ENCODE results near the gene APEX2. TPM values are rescaled to one million over a fixed set of nuclear protein-coding genes. Genes with fewer than 3 reads are reported as not detected.

The APEX2 gene
- total RNA-seq (1 to 10 TPM; 3.5 to 8.6 (median 5.8) TPM), polyA plus RNA-seq (1 to 10 TPM; 4.5 to 8.0 TPM)

GRCh38 chrX:54999717-55000598, at the start of gene APEX2:
Gene APEX2 (plus strand): TSS chrX:55000363. CDS start chrX:55000423, 60 bp downstream.
- H3K4me1 ChIP-seq, result peaks cover 0 to 4% (median 0%) of the 10 kb centered on the region in 3 donors
- no peaks in the 10 kb centered on the region for H3K27me3 ChIP-seq
- intact Hi-C loops (cut with DNase I), result no loop called here
- H3K4me3 ChIP-seq, result peak within 1 kb of the TSS; percentile 27 to 57 (median 41)
- FAIRE-seq (peak; percentile 97), ATAC-seq (peak; percentile 94 to 97 (median 96)), DNase-seq (peak; percentile 86 to 92 (median 88))
- TF ChIP-seq CTCF (IDR thresholded peaks at IDR 0.05), result no peak
- H3K27ac ChIP-seq, result peak within 1 kb of the TSS; percentile 68 to 88 (median 85)
- WGBS, 2 donors, result 0 to 35% methylated on average over 55 of the region's 55 CpGs
- H3K9me3 ChIP-seq, result no peaks in the 10 kb centered on the region
- H3K36me3 ChIP-seq, result no peaks in the 10 kb centered on the region

GRCh38 chrX:54950730-54951375, 49.3 kb upstream of the APEX2 start:
- WGBS, 2 donors, result 65 to 66% methylated on average over 8 of the region's 8 CpGs
- DNase-seq, result peak in 3 of 6 donors; percentile 5 to 40 (median 40)
- no peaks in the 10 kb centered on the region for H3K4me1 ChIP-seq
- no peaks in the 10 kb centered on the region for H3K27me3 ChIP-seq
- H3K9me3 ChIP-seq, result no peaks in the 10 kb centered on the region
- peak in 2 of 4 donors; percentile 60 to 61 for ATAC-seq
- no peak for FAIRE-seq
- H3K36me3 ChIP-seq, result no peaks in the 10 kb centered on the region
- no peak for TF ChIP-seq CTCF (IDR thresholded peaks at IDR 0.05)
- no peak overlapping the region for H3K27ac ChIP-seq
- intact Hi-C loops (cut with DNase I), result no loop called here
- no peak overlapping the region for H3K4me3 ChIP-seq

GRCh38 chrX:54961750-54962149, 38.4 kb upstream of the APEX2 start:
- no peak for TF ChIP-seq CTCF (IDR thresholded peaks at IDR 0.05)
- no peak for ATAC-seq
- 84 to 95% methylated on average over 1 of the region's 1 CpG for WGBS, 2 donors

GRCh38 chrX:54964766-54965497, 35.2 kb upstream of the APEX2 start:
- 55 to 63% methylated on average over 4 of the region's 4 CpGs for WGBS, 2 donors
- Histone ChIP-seq H3K4me1 (no peaks in the 10 kb centered on the region), H3K9me3 (no peaks in the 10 kb centered on the region), H3K27me3 (no peaks in the 10 kb centered on the region), H3K4me3 (no peak overlapping the region), H3K36me3 (no peaks in the 10 kb centered on the region), H3K27ac (no peak overlapping the region)
- intact Hi-C loops (cut with DNase I), result no loop called here
- ATAC-seq, result no peak
- DNase-seq, result no peak
- peak; percentile 29 for FAIRE-seq
- TF ChIP-seq CTCF (IDR thresholded peaks at IDR 0.05), result no peak

More at GRCh38 chrX:54961750-54962149, 38.4 kb upstream of the APEX2 start:
- H3K27ac ChIP-seq, result no peak overlapping the region
- no peaks in the 10 kb centered on the region for H3K9me3 ChIP-seq
- H3K4me1 ChIP-seq, result no peaks in the 10 kb centered on the region
- intact Hi-C loops (cut with DNase I), result no loop called here
- no peak for DNase-seq
- FAIRE-seq, result no peak
- peaks cover 0 to 6% (median 0%) of the 10 kb centered on the region in 4 donors for H3K27me3 ChIP-seq
- H3K4me3 ChIP-seq, result no peak overlapping the region
- H3K36me3 ChIP-seq, result no peaks in the 10 kb centered on the region
